ENCODE data around the gene AMD1.

DNA sequence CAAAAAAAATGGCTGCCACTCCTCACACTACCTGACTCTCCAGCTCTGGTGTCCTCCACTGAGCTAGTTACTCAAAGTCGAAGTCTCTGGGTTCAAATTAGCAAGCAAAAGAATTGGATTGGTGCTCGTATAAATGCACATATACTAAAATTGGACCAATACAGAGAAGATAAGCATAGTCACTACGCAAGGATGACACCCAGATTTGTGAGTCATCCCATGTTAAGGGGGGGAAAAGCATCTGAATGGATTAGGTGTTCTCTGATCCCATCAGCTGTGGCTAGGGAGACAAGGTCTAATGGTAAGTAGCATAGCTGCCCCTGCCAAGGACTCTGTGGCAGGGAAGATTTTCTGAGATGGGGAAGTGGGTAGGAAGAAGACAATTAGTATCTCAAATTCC is 18.3 kb upstream of the AMD1 start:
- TF ChIP-seq SP1 (IDR thresholded peaks at IDR 0.05) (no peak), BHLHE40 (IDR thresholded peaks at IDR 0.05; ENCODE audit: borderline replicate concordance) (no peak)

All from HEK293T (cell line).